Measurements from ENCODE around the gene DTX3L. TPM values are rescaled to one million over a fixed set of nuclear protein-coding genes. Genes with fewer than 3 reads are reported as not detected.
A peak's percentile ranks its signal among the peaks of the same experiment; 100 is the strongest.

The DTX3L gene
- total RNA-seq, 2 experiments from 2014 or later, result 108 to 138 TPM

DNA sequence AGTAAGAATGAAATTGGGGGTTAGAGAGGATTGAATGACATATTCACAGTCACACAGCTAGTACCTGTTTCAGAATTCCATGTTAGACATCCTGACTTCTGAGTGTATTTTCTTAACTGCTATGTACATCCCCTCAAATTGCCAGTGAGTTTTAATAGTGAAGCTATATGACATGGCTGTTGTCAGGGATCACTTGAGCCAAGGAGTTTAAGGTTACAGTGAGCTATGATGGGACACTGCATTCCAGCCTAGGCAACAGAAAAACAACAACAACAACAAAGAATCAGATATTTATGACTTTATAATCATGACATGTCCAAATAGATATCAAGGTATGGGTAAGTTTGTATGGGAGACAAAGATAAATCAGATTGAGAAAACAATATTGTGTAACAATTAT is 29.9 kb downstream of the DTX3L start:
- DNase-seq, result no peak
- CTCF ChIA-PET, result interaction anchor here (1.0 to 1.3 kb wide), 4 partner anchors 14 to 86 kb away, joined by 3 to 6 read pairs (median 4); no protein-coding TSS in a partner anchor
- H3K36me3 Mint-ChIP-seq, result peaks cover 41% of the 10 kb centered on the region
- H3K27ac Mint-ChIP-seq, result no peak overlapping the region
- no peaks in the 10 kb centered on the region for H3K9me3 Mint-ChIP-seq (ENCODE audit: low read depth)
- ATAC-seq, result no peak
- H3K27me3 Mint-ChIP-seq, result no peaks in the 10 kb centered on the region
- no peak overlapping the region for H3K4me3 Mint-ChIP-seq
- H3K4me1 Mint-ChIP-seq, result peaks cover 8% of the 10 kb centered on the region

DNA sequence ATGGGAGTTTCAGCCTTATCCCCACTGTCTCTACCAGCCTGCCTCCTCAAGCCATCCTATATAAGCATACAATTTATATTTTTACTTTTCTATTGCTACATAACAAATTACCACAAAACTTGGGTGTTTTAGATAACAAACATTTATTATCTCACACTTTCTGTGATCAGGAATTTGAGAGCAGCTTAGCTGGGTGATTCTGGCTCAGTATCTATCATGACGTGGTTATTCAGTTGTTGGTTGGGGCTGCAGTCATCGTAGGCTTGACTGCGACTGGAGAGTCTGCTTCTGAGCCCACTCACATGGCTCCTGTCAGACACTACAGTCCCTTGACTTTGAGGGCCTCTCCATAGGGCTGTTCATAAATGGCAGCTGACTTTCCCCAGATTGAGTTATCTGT is 34.0 kb downstream of the DTX3L start:
- H3K4me1 Mint-ChIP-seq, result peaks cover 5% of the 10 kb centered on the region
- DNase-seq (no peak), ATAC-seq (no peak)
- no peaks in the 10 kb centered on the region for H3K9me3 Mint-ChIP-seq (ENCODE audit: low read depth)
- H3K27me3 Mint-ChIP-seq, result no peaks in the 10 kb centered on the region
- H3K36me3 Mint-ChIP-seq, result peaks cover 41% of the 10 kb centered on the region
- CTCF ChIA-PET, result interaction anchor here (0.7 kb wide), 1 partner anchor 141 kb away, joined by 3 read pairs; no protein-coding TSS in a partner anchor
- H3K4me3 Mint-ChIP-seq, result no peak overlapping the region
- H3K27ac Mint-ChIP-seq, result no peak overlapping the region

DNA sequence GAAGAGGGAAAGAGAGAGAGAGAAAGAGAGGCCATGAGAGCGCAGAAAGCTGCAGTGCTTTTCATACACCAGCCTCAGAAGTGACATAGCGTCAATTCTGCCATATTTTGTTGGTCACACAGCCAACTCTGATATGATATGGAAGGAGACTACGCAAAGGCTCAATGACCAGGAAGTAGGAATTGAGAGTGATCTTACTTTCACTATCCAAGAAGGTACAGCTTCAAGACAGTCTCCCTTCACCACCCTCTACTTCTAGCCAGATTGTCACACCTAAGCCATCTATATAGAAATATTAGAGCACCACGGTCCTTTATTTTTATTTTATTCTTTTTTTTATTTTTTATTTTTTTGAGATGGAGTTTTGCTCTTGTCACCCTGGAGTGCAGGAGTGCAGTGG is 34.4 kb downstream of the DTX3L start:
- CTCF ChIA-PET, result interaction anchor here (0.7 to 1.5 kb wide), 2 partner anchors 42 to 141 kb away, joined by 3 read pairs; no protein-coding TSS in a partner anchor
- no peak overlapping the region for H3K27ac Mint-ChIP-seq

DNA sequence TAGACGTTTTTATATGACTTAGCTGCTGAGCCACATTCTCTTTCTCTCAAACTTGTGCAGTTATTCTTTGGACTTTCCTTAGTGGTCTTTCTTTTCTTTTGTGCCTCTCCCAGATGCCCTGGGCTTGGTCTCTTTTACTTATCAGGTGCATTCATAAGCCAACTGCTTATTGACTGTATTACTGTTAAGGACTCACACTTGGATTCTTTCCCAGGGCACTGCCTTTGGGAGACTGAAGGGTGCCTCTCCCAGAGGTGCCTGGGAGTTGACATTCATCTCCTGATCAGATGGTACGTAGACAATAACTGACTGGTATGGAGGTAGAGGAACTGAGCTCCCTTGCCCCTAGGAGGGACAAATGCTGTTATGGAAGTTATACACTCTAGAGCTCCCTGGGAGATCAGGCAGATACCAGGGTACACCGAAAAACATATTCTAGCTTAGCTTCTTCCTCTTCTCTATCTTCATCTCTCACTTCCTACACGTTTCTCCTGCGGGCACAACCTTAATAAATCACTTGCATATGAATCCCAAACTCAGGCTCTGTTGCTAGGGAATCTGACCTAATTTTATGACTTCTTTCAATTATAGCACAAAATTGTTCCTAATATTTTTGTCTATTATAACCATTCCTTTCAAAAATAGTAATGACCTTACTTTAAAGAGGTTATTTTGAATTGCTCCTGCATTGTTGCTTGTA is 38.0 kb downstream of the DTX3L start:
- H3K27me3 Mint-ChIP-seq, result no peaks in the 10 kb centered on the region
- ATAC-seq, result no peak
- H3K27ac Mint-ChIP-seq, result no peak overlapping the region
- no peak for DNase-seq
- peaks cover 2% of the 10 kb centered on the region for H3K9me3 Mint-ChIP-seq (ENCODE audit: low read depth)
- CTCF ChIA-PET, result no interaction called here
- H3K36me3 Mint-ChIP-seq, result peaks cover 37% of the 10 kb centered on the region
- no peak overlapping the region for H3K4me3 Mint-ChIP-seq
- peaks cover 8% of the 10 kb centered on the region for H3K4me1 Mint-ChIP-seq

More for the DNA sequence above, 34.4 kb downstream of the DTX3L start:
- DNase-seq (no peak), ATAC-seq (no peak)
- Mint-ChIP-seq H3K4me3 (no peak overlapping the region), H3K27me3 (no peaks in the 10 kb centered on the region), H3K4me1 (peaks cover 6% of the 10 kb centered on the region), H3K36me3 (peaks cover 44% of the 10 kb centered on the region), H3K9me3 (ENCODE audit: low read depth) (no peaks in the 10 kb centered on the region)

DNA sequence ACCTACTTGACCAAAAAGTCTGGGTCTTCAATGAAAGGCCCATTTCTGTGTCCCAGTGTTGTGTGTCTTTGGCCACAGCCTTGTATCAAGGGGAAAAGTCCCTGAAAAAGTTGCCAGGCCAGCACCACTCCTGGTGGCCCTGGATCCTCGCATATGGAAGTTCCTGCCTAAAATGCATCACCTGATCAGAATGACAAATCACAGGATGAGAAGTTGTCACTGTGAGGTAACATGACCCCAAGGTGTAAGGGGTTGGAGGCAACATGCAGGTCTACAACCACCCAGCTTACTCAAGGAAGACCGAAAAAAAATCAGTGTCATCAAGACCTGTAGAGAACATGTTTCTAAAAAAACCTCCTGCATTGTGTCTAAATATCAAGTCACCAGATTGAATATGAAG is 38.9 kb downstream of the DTX3L start:
- peaks cover 8% of the 10 kb centered on the region for H3K4me1 Mint-ChIP-seq
- peaks cover 2% of the 10 kb centered on the region for H3K9me3 Mint-ChIP-seq (ENCODE audit: low read depth)
- H3K27ac Mint-ChIP-seq, result no peak overlapping the region
- ATAC-seq, result no peak
- no peaks in the 10 kb centered on the region for H3K27me3 Mint-ChIP-seq
- peaks cover 42% of the 10 kb centered on the region for H3K36me3 Mint-ChIP-seq
- no peak for DNase-seq
- CTCF ChIA-PET, result no interaction called here
- H3K4me3 Mint-ChIP-seq, result no peak overlapping the region

DNA sequence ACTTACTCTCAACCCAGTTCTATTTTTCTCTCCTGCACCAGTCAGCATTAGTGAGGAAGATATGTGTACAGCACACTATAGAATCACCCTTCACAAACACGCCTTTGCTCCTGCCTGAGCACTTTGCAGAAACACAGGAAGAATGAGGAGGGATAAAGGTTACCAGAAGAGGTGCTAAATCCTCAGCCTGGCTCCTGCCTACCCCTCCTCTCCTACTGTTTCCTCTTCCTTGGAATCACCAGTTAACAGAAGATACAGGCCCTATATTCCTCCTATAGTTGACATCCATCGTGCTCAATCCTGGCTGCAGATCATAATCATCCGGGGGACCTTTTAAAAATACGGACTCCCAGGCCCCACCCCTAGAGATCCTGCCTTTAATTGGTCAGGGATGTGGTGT is 42.2 kb downstream of the DTX3L start:
- DNase-seq, result no peak
- no peak for ATAC-seq
- Mint-ChIP-seq H3K9me3 (ENCODE audit: low read depth) (peaks cover 7% of the 10 kb centered on the region), H3K36me3 (peaks cover 52% of the 10 kb centered on the region), H3K27ac (no peak overlapping the region), H3K27me3 (no peaks in the 10 kb centered on the region), H3K4me1 (peaks cover 26% of the 10 kb centered on the region), H3K4me3 (no peak overlapping the region)
- CTCF ChIA-PET, result no interaction called here

DNA sequence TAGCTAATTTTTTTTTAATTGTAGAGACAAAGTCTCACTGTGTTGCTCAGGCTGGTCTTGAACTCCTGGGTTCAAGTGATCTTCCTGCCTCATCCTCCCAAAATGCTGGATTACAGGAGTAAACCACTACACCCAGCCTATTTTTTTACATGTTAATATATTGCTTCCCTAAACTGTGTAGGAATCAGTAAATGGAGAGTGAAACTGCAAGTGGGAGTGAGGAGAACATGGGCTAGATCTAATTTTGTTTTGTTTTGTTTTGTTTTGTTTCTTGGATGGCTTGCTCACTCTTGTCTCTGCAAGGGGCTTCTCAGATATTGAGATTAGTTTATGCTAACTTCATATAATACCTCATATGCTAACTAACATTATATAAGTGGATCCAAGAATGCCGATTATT is 44.8 kb downstream of the DTX3L start:
- peak overlapping the region; percentile 73 for H3K27ac Mint-ChIP-seq
- H3K36me3 Mint-ChIP-seq, result peaks cover 49% of the 10 kb centered on the region
- DNase-seq, result no peak
- CTCF ChIA-PET, result no interaction called here
- no peak overlapping the region for H3K4me3 Mint-ChIP-seq
- ATAC-seq, result no peak
- H3K9me3 Mint-ChIP-seq (ENCODE audit: low read depth), result peaks cover 8% of the 10 kb centered on the region
- H3K4me1 Mint-ChIP-seq, result peaks cover 25% of the 10 kb centered on the region
- no peaks in the 10 kb centered on the region for H3K27me3 Mint-ChIP-seq

DNA sequence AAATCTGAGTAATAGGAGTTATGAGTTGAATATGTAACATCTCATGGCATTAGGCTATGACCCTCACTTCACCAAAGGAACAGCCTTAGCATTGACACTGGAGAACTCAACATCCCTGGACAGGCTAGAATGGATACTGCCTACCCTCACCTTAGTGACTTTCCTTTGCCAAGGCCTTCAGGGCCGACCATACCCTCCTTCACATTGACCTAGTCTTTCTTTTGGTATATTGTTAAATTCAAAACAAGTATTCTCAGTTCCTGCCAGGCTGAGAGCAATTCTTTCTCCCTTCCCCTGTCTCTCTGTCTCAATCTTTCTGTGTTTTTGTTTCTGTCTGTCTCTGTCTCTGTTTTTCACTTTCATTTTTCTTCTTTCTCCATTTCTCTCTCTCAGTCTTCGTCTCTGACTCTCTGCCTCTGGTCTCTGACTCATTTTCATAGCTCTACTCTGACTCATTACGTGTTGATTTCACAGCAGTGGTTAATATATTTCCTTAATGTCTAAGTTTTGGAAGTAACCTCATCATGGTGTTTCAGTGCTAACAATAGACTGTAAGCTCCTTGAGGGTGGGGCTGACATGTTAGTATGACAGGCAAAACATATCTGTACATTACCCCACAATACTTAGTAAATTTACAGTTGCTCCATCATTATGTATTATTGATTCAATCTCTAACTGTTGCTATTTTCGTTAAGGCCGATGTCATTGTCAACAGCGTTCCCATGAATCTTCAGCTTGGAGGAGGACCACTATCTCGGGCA is 45.8 kb downstream of the DTX3L start:
- H3K9me3 Mint-ChIP-seq (ENCODE audit: low read depth), result peaks cover 8% of the 10 kb centered on the region
- peak overlapping the region; percentile 56 for H3K4me3 Mint-ChIP-seq
- H3K36me3 Mint-ChIP-seq, result peaks cover 54% of the 10 kb centered on the region
- CTCF ChIA-PET, result interaction anchor here (0.9 kb wide), 2 partner anchors 51 to 69 kb away, joined by 3 read pairs; no protein-coding TSS in a partner anchor
- peak; percentile 50 for DNase-seq
- ATAC-seq, result peak; percentile 96
- H3K27me3 Mint-ChIP-seq, result no peaks in the 10 kb centered on the region
- H3K27ac Mint-ChIP-seq, result peak overlapping the region; percentile 89
- H3K4me1 Mint-ChIP-seq, result peaks cover 25% of the 10 kb centered on the region

DNA sequence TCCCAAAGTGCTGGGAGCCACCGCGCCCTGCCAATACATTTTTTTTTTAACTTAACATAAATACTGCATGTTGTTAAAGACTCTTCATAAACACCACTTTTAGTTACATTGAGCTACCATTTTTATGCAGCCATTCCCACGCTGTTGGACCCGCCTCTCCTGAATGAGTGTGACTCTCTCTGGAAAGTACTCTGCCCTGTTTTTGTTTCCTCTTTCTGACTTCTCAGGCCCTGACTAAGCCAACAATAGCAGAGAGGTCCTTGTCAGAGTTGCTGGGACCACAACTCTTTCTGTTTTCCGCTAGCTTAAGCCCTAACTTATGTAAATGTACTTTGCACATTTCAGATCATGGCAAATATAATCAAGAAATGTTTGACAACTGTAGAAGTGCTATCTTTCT is 48.6 kb downstream of the DTX3L start:
- peaks cover 62% of the 10 kb centered on the region for H3K36me3 Mint-ChIP-seq
- peaks cover 8% of the 10 kb centered on the region for H3K9me3 Mint-ChIP-seq (ENCODE audit: low read depth)
- no peak overlapping the region for H3K27ac Mint-ChIP-seq
- CTCF ChIA-PET, result no interaction called here
- no peak overlapping the region for H3K4me3 Mint-ChIP-seq
- H3K4me1 Mint-ChIP-seq, result peaks cover 29% of the 10 kb centered on the region
- no peak for DNase-seq
- no peak for ATAC-seq
- H3K27me3 Mint-ChIP-seq, result no peaks in the 10 kb centered on the region

DNA sequence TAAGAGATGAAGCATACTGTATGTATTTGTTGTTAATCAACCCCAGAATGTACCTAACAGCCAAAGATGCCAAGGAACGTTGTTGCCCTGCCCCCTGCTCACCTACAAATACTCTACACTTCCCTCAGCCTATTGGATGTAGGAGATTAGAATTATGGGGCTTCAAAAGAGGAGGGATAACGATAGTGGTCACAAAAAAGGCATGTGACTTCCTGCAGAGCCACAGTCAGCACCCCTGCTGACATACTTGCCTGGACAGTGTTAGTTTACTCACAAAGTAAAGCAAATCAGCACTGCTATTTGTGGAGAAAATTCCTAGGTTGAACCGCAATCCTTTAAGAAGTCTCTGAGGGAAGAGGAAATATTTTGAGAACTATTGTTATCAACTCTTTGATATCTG is 51.2 kb downstream of the DTX3L start:
- peak; percentile 30 for ATAC-seq
- Mint-ChIP-seq H3K27ac (no peak overlapping the region), H3K4me3 (no peak overlapping the region), H3K27me3 (no peaks in the 10 kb centered on the region), H3K4me1 (peaks cover 13% of the 10 kb centered on the region), H3K9me3 (ENCODE audit: low read depth) (peaks cover 8% of the 10 kb centered on the region), H3K36me3 (peaks cover 64% of the 10 kb centered on the region)
- CTCF ChIA-PET, result no interaction called here
- no peak for DNase-seq

DNA sequence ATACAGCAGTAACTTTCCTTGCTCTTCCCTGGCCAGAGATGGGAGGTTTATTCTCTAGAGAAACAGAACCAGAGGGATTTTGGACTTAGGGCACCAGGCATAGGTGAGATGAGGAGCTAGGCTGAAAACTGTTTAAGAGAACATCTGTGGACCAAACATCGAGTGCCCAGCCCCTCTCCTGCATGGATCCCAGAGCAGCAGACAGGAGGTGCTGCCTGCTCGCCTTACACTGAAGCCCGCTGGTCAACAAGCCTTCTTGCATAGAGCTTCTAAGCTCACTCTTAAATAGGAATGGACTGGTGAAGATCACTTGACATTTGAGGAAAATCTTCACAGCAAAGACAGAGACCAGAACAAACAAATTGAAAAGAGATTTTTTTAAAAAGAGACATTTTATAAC is 54.5 kb downstream of the DTX3L start:
- no peak overlapping the region for H3K4me3 Mint-ChIP-seq
- CTCF ChIA-PET, result no interaction called here
- H3K27me3 Mint-ChIP-seq, result no peaks in the 10 kb centered on the region
- peaks cover 6% of the 10 kb centered on the region for H3K4me1 Mint-ChIP-seq
- no peak for DNase-seq
- no peak for ATAC-seq
- no peaks in the 10 kb centered on the region for H3K9me3 Mint-ChIP-seq (ENCODE audit: low read depth)
- peaks cover 57% of the 10 kb centered on the region for H3K36me3 Mint-ChIP-seq
- no peak overlapping the region for H3K27ac Mint-ChIP-seq

DNA sequence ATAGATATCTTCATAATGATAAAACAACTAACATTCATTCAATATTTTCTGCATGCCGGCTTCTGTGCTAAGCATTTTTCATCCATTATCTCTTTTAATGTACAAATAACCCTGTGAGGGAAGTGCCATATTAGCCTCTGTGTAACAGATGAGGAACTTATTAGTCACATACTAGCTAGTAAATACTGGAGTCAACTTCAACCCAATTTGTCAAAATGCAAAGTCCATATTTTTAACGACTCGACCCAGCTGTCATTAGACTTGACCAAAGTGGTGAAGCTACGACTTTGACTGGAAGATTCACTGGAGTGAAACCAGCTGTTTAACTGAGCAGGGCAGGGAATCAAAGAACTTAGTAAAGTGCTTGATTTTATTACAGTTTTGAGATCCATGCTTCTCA is 54.9 kb downstream of the DTX3L start:
- H3K36me3 Mint-ChIP-seq, result peaks cover 57% of the 10 kb centered on the region
- ATAC-seq (no peak), DNase-seq (no peak)
- CTCF ChIA-PET, result interaction anchor here (0.7 to 2.3 kb wide), 2 partner anchors 14 to 35 kb away, joined by 3 to 7 read pairs; no protein-coding TSS in a partner anchor
- H3K27me3 Mint-ChIP-seq, result no peaks in the 10 kb centered on the region
- no peak overlapping the region for H3K27ac Mint-ChIP-seq
- peaks cover 6% of the 10 kb centered on the region for H3K4me1 Mint-ChIP-seq
- H3K9me3 Mint-ChIP-seq (ENCODE audit: low read depth), result no peaks in the 10 kb centered on the region
- H3K4me3 Mint-ChIP-seq, result no peak overlapping the region

DNA sequence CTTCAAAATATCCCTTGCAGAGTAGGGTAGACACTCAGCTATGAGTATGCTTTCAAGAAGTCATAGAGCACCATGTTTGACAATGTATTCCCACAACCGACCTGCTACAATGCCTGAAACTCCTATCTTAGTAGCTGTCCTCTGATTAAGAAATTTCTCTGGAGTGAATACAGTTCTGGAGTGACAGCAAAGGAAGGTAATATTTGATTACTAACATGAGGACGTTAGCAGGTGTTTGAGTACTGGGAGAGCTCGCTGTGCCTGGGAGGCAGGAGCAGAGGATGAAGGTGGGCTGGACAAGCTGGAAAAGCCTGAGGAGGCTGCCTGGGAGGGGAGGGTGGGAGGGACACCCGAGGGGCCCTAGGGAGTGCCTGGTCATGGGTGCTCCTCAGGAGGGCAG is 56.3 kb downstream of the DTX3L start:
- H3K4me1 Mint-ChIP-seq, result peaks cover 3% of the 10 kb centered on the region
- ATAC-seq (no peak), DNase-seq (no peak)
- CTCF ChIA-PET, result interaction anchor here (0.8 to 2.3 kb wide), 3 partner anchors 12 to 20 kb away, joined by 3 to 7 read pairs (median 5); no protein-coding TSS in a partner anchor
- no peak overlapping the region for H3K27ac Mint-ChIP-seq
- H3K9me3 Mint-ChIP-seq (ENCODE audit: low read depth), result no peaks in the 10 kb centered on the region
- H3K27me3 Mint-ChIP-seq, result no peaks in the 10 kb centered on the region
- H3K36me3 Mint-ChIP-seq, result peaks cover 48% of the 10 kb centered on the region
- no peak overlapping the region for H3K4me3 Mint-ChIP-seq

DNA sequence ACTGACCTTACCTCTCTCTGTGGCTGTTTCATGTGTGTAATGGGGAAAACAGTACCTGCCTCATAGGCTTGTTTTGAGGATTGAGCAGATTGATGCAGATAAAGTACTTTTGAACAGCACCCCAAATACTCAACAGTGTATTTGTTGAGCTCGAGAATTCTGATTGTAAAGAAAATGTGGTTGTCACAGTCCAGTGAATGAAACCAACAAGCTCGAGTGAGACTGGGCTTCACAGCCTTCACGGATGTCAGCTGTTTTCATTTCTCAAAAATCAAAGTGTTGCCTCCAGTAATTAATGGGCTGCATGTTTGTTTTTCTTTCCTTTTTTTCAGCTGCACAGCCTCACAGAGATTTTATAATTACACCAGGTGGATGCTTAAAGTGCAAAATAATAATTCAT is 57.0 kb downstream of the DTX3L start:
- no peak for ATAC-seq
- Mint-ChIP-seq H3K9me3 (ENCODE audit: low read depth) (no peaks in the 10 kb centered on the region), H3K36me3 (peaks cover 48% of the 10 kb centered on the region), H3K27me3 (no peaks in the 10 kb centered on the region), H3K27ac (no peak overlapping the region), H3K4me1 (peaks cover 2% of the 10 kb centered on the region), H3K4me3 (no peak overlapping the region)
- no peak for DNase-seq
- CTCF ChIA-PET, result interaction anchor here (0.9 to 2.3 kb wide), 4 partner anchors 12 to 48 kb away, joined by 3 to 7 read pairs (median 4); no protein-coding TSS in a partner anchor
